HG03378 (cell line): ENCODE results near the gene RUNX1.

Source experiments
- ATAC-seq: cut with Tn5 transposase; IDR thresholded peaks from one replicate; pipeline ENCODE4 v1.9.1; 2021; ENCODE audit warnings: mild to moderate bottlenecking, moderate library complexity; ENCODE audit not compliant: unreplicated experiment

RUNX1 gene

GRCh38 chr21:35048706-35049617, at the start of gene RUNX1:
Gene RUNX1, minus strand, starts transcription at chr21:35049302.
- ATAC-seq: peak; percentile 48

DNA sequence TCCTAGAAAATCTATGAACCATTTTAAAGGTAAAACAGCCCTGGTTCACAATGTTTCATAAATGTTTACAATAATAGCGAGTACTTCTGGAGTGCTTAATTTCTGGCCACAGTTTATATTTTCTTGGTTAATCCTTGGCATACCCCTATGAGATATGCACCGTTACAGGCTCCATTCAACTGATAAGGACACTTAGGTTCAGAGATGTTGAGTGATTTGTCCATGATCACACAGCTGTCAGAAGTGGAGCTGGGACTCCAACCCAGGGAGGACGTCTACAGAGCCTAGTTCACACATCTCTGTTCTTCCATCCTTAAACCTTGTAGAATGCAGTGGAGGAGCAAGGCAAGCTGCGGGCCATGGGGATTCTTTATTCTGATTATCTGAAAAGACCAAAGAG, 48.4 kb upstream of the RUNX1 start:
- ATAC-seq: no peak

- no peak for ATAC-seq
Measured at GRCh38 chr21:35096959-35097358, 47.9 kb upstream of the RUNX1 start.

GRCh38 chr21:35095859-35096291, 46.8 kb upstream of the RUNX1 start:
- no peak for ATAC-seq

DNA sequence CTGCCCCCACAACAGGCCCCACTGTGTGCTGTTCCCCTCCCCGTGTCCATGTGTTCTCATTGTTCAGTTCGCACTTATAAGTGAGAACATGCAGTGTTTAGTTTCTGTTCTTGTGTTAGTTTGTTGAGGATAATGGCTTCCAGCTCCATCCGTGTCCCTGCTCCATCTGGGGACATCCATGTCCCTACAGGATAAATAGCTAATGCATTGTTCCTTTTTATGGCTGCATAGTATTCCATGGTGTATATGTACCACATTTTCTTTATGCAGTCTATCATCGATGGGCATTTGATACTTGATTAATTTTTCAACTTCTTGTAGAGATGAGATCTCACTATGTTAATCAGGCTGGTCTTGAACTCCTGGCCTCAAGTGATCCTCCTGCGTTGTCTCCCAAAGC, 44.4 kb upstream of the RUNX1 start:
- ATAC-seq: no peak

- no peak for ATAC-seq
Measured at GRCh38 chr21:35091496-35091895, 42.4 kb upstream of the RUNX1 start.

- no peak for ATAC-seq
Measured at GRCh38 chr21:35090403-35090802, 41.3 kb upstream of the RUNX1 start.

- ATAC-seq: no peak
Measured at GRCh38 chr21:35088319-35088771, 39.2 kb upstream of the RUNX1 start.

DNA sequence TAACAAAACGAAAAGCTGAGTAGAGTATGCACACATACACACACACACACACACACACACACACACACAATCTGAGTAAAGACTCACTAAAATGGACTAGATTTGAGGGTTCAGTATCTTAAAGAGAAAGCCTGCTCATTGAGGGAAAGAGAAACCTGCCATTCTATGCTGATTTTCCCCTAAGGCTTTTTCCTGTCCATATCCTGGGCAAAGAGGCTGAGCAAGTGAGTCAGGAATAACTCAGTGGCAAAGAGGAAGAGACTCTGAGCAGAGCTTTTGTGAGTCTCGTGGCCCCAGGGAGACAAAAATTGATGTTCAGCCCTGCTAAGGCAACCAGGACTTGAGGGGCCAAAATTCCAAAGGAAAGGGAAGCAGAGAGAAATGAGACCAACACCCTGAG, 37.3 kb upstream of the RUNX1 start:
- no peak for ATAC-seq

- no peak for ATAC-seq
Measured at GRCh38 chr21:35084869-35085268, 35.8 kb upstream of the RUNX1 start.

GRCh38 chr21:35083246-35083645, 34.1 kb upstream of the RUNX1 start:
- no peak for ATAC-seq

DNA sequence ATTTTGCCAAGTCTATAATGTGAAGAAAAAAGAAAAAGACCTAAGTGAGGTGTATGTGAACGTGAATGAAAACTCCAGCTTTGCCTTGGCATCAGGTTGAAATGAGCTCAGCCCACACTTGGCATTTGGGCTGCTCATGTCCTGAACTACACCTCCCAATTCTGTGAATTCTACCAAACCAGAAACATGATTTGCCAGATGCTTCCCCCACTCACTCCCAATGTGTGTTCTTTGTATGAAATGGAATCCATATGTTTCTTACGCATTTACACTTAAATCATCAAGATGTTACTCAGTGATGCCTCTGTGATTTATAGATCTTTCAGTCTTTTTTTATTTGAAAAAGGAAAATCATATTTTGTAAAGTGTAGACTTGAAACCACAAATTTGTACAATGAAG, 32.8 kb upstream of the RUNX1 start:
- no peak for ATAC-seq

DNA sequence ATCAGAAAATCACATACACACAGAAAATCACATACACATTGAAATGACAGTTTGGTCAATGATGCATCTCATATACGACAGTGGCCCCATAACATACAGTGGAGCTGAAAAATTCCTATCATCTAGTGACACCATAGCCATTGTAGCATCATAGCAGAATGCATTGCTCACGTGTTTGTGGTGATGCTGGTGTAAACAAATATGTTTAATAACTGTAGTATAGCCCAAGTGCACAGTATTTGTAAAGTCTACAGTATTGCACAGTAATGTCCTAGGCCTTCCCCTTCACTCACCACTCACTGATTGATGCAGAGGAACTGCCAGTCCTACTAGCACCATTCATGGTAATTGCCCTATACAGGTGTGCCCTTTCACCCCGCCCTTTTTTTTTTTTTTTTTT, 30.1 kb upstream of the RUNX1 start:
- ATAC-seq: no peak

DNA sequence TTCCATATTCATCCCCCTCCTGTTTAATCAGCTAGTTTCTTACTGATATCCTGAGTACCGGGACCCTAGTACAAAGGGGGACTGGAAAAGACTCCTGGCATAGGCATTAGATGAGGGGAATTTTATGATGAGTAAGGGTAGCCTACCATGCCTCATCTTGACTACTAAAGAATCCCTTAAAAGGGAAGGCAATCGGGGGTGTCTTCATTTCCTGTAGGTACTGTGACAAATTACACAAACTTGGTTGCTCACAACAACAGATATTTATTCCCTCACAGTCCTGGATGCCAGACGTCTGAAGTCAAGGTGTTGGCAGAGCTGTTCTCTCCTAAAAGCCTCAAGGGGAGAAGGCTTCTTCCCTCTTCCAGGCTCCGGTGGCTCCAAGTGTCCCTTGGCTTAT, 28.9 kb upstream of the RUNX1 start:
- ATAC-seq: no peak

- no peak for ATAC-seq
Measured at GRCh38 chr21:35077466-35077865, 28.4 kb upstream of the RUNX1 start.

DNA sequence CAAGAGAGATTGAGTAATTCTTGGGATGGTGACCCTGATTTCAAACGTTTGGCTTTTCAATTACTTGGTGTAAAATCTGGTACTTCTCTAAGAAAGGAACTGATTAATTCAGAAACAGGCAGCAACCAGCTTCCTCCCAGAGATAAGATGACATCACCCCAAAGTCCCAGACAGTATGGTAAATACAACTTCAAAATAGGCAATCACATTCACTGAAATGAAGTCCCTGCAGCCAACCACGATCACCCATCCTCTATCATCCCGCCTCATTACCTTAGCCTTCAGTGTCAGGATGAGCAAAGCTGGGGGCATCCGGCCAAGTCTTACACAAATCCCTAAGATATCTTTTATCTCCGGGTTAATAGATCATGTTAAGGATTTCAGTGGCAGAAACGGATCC, 26.4 kb upstream of the RUNX1 start:
- ATAC-seq: no peak

DNA sequence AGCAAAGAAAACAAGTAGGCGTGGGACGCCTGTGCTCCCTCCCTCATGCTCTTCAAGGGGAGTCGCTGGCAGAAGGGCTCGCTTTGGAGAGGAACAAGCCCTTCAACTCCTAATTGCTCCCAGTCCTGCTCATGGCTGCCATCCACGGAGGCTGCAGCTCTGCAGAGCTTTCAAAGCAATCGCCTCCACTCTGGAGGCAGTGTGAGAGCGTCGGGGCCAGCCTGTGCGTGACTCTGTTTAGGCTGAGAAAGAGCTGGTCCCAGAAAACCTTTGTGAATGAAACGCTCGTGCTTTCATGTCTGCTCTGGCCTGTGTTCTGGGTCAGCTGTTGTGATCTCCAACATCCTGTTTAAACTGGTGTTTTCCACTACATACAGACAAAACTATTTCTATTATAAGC, 23.9 kb upstream of the RUNX1 start:
- ATAC-seq: no peak

GRCh38 chr21:35072557-35072956, 23.5 kb upstream of the RUNX1 start:
- no peak for ATAC-seq

DNA sequence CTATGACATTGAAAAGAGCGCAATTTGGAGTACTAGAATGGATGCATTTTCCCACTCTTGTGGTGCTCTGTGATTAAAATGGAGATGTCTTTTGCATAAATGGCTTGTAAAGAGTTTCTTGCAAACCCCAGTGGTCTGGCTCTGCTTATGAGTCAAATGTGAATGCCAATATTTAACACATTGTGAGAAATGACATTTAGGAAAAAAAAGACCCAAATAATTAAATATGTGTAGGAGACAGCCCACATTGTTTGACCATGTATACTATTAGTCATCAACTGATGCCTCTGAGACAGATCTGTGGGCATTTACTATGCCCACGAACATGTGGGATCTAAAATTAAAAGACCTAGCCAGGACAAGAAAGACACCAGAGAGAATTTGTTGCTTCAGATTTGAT, 22.2 kb upstream of the RUNX1 start:
- no peak for ATAC-seq

GRCh38 chr21:35070436-35070835, 21.3 kb upstream of the RUNX1 start:
- ATAC-seq: no peak

DNA sequence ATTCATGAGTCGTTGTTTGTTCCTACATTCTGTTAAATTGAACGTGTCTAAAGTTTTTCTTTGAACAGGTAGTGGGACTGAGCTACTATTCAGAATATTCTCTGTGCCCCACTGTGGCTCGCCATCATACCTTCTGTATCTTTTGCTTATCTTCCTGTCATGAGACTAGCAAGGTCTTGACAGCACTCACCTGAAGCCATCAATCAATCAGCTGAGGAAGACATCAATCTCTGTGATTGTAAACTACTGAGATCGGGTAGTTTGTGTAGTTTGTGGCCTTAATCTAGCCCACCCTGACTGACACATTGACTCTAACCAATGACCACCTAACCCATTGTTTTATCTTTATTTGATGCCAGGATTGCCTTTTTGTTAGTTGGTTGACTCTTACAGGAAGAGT, 17.7 kb upstream of the RUNX1 start:
- ATAC-seq: no peak

GRCh38 chr21:35063428-35064172, 14.5 kb upstream of the RUNX1 start:
- ATAC-seq: no peak
